GM18870 (cell line): ENCODE results near the gene OLFML3.
"Not testable (repeated sequence)": the region's sequence is repeated elsewhere in the genome, so short reads cannot be mapped to it uniquely, and the experiment has no call there.

Source experiments
- ATAC-seq: cut with Tn5 transposase; IDR thresholded peaks from one replicate; pipeline ENCODE4 v1.9.1; 2021; ENCODE audit warnings: moderate library complexity; ENCODE audit not compliant: unreplicated experiment

OLFML3 gene

DNA sequence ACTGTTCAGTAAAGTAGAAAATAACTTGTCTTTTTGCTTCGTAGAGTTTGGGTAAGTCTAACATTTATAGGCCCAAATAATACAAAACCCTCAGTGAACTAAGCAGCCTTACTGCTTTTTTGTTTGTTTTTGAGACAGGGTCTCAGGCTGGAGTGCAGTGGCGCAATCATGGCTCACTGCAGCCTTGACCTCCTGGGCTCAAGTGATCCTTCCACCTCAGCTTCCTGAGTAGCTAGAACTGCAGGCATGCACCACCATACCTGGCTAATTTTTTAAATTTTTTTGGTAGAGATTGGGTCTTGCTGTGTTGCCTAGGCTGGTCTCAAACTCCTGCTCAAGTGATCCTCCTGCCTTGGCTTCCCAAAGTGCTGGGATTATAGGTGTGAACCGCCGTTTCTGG, 31.1 kb upstream of the OLFML3 start:
- ATAC-seq: not testable (repeated sequence)

- no peak for ATAC-seq
Measured at GRCh38 chr1:113949007-113949406, 30.3 kb upstream of the OLFML3 start.

DNA sequence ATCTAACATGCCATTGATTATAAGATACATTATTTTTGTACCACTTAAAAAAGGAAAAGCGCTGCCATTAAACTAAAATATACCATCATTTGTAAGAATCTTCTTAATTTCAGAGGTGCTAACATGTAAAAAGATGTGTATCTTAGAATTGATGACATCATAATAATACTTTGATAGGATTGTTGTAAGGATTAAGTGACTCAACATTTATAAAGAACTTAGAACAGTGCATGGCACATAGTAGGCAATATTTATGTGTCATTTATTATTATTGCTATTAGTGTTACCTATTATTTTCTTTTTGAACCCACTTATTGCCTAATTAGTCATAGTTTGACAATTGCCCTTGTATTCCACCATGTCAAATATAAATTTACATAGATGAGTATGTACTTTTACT, 28.4 kb upstream of the OLFML3 start:
- ATAC-seq: no peak

DNA sequence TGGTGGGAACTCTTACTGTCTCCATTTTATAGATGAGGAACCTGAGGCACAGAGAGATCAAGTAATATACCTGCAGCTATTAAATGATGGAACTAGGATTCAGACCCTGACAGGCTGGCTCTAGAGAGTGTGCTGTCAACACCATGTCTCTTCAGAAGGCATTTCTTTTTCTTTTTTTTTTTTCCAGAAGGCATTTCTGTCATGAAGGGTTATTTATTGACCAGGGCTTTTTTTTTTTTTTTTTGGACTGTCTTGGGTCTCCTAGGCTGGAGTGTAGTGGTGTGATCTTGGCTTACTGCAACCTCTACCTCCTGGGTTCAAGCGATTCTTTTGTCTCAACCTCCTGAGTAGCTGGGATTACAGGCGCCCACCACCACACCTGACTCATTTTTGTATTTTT, 27.6 kb upstream of the OLFML3 start:
- ATAC-seq: no peak

DNA sequence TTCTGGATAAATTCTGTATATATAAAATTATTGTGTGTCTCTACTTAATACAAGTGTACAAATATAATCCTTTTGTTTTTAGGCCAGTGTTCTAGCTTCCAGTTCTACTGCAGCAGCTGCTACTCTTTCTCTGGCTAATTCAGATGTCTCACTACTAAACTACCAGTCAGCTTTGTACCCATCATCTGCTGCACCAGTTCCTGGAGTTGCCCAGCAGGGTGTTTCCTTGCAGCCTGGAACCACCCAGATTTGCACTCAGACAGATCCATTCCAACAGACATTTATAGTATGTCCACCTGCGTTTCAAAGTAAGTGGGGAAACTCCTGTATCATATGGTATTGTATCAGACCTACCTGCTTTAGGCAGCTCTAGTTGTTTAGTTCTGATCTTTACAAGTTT, 21.3 kb upstream of the OLFML3 start:
- ATAC-seq: no peak

- ATAC-seq: no peak
Measured at GRCh38 chr1:113958691-113959090, 20.6 kb upstream of the OLFML3 start.

- ATAC-seq: no peak
Measured at GRCh38 chr1:113963281-113963906, 15.9 kb upstream of the OLFML3 start.

DNA sequence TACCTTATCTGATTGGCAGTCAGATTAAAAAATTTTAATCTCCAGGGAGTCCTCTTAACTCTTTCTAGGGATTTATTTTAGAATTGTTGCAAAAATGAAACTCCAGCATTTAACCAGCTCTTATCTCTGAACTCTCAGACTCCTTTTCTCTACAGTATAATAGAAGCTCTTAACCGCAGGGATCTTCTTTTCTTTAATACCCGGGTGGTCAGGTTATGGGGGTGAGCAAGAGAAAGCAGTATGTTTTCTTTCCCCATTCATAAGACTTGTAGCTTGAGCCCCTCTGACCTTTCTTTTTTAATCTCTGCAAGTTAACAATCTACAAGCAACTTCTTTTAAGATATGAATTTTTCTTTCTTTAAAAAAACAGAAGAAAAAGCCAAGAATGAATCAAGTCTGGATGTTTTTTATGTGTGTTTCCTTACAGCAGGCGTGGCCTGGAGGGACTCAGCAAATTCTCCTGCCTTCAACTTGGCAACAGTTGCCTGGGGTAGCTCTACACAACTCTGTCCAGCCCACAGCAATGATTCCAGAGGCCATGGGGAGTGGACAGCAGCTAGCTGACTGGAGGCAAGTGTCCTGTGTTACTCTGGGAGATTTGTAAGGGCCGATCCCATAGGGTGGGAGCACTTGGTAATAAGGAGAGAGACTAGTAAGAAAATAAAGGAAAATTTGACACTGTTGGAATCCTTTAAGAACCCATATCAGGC, 13.4 kb upstream of the OLFML3 start:
- no peak for ATAC-seq

DNA sequence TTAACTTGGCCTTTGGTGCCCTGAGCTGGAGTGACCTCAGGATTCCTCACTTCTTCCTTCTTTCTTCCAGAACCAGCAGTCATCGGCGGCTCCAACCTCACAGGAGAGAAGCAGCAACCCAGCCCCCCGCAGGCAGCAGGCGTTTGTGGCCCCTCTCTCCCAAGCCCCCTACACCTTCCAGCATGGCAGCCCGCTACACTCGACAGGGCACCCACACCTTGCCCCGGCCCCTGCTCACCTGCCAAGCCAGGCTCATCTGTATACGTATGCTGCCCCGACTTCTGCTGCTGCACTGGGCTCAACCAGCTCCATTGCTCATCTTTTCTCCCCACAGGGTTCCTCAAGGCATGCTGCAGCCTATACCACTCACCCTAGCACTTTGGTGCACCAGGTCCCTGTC, 6.3 kb upstream of the OLFML3 start:
- no peak for ATAC-seq

DNA sequence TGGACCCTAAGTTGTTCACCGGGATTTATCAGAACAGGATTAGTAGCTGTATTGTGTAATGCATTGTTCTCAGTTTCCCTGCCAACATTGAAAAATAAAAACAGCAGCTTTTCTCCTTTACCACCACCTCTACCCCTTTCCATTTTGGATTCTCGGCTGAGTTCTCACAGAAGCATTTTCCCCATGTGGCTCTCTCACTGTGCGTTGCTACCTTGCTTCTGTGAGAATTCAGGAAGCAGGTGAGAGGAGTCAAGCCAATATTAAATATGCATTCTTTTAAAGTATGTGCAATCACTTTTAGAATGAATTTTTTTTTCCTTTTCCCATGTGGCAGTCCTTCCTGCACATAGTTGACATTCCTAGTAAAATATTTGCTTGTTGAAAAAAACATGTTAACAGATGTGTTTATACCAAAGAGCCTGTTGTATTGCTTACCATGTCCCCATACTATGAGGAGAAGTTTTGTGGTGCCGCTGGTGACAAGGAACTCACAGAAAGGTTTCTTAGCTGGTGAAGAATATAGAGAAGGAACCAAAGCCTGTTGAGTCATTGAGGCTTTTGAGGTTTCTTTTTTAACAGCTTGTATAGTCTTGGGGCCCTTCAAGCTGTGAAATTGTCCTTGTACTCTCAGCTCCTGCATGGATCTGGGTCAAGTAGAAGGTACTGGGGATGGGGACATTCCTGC, 3.9 kb upstream of the OLFML3 start:
- ATAC-seq: no peak

DNA sequence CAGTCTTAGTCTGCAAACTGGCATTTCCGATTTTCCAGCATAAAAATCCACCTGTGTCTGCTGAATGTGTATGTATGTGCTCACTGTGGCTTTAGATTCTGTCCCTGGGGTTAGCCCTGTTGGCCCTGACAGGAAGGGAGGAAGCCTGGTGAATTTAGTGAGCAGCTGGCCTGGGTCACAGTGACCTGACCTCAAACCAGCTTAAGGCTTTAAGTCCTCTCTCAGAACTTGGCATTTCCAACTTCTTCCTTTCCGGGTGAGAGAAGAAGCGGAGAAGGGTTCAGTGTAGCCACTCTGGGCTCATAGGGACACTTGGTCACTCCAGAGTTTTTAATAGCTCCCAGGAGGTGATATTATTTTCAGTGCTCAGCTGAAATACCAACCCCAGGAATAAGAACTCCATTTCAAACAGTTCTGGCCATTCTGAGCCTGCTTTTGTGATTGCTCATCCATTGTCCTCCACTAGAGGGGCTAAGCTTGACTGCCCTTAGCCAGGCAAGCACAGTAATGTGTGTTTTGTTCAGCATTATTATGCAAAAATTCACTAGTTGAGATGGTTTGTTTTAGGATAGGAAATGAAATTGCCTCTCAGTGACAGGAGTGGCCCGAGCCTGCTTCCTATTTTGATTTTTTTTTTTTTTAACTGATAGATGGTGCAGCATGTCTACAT, 2.5 kb upstream of the OLFML3 start:
- ATAC-seq: no peak

GRCh38 chr1:113977906-113978305, 1.4 kb upstream of the OLFML3 start:
- ATAC-seq: no peak

DNA sequence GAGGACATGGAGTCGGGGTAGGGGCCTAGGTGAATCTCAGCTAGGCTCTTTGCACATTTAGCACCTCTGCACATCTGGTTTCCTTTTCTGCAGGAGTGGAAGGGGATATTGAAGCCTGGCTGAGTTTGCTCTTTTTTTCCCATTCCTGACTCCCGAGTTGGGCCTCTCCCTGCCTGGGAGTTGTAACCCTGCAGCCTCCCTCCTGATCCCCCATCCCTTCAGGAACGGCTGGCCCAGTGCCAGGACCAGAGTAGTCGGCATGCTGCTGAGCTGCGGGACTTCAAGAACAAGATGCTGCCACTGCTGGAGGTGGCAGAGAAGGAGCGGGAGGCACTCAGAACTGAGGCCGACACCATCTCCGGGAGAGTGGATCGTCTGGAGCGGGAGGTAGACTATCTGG, 836 bp downstream of the OLFML3 start:
- ATAC-seq: no peak

DNA sequence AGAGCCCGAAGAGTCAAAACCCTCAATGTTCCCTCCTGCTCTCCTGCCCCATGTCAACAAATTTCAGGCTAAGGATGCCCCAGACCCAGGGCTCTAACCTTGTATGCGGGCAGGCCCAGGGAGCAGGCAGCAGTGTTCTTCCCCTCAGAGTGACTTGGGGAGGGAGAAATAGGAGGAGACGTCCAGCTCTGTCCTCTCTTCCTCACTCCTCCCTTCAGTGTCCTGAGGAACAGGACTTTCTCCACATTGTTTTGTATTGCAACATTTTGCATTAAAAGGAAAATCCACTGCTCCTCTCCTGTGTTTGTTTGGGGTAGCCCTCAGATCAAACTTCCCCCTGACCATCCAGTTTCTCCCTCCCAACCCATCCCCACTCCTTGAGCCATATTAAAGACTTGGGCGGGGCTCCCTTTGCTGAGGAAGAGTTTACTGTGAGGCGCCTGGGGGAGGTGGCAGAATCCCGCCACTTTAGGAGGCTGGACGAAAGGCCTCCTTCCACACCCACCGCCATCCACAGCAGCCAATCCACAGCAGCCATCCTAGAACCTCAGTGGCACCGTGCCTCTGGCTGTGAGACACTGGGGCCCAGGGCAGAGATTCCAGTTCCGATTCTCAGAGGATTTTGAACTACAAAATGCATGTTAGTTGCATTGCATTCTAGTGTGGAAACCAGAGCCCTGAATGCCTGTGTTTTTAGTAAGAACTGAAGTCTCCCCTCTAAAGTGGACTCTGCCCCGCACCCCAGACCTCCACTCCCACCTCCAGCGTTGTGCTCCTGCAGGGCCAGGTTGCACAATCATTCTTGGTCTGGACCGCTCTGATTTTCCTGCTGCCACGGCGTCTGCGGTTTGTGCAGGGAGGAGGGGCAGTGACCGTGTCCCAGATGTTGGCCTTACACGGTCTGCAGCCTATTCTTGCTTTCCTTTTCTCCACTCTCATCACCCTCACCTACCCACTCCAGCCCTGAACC, 3.0 kb downstream of the OLFML3 start:
- no peak for ATAC-seq

GRCh38 chr1:113982949-113983348, 3.7 kb downstream of the OLFML3 start:
- no peak for ATAC-seq

GRCh38 chr1:113983391-113983790, 4.1 kb downstream of the OLFML3 start:
- no peak for ATAC-seq

DNA sequence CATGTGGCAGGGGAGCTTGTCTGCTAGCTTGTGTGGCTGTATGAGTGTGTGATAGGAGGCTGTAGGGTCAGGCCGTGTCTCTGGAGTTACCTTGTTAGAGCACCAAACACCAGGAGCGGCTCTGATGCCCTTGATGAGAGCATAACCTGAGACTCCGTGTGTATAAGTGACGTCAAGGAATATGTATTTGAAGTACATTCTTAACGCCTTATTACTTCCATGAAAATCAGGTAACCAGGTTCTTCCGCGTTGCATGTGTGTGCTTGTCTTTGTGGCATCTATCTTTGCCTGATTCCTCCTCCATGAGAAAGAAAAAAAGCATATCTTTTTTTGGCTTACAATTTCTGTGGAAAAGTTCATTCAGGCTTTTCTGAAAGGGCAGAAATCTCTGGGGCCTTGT, 4.6 kb downstream of the OLFML3 start:
- ATAC-seq: no peak

DNA sequence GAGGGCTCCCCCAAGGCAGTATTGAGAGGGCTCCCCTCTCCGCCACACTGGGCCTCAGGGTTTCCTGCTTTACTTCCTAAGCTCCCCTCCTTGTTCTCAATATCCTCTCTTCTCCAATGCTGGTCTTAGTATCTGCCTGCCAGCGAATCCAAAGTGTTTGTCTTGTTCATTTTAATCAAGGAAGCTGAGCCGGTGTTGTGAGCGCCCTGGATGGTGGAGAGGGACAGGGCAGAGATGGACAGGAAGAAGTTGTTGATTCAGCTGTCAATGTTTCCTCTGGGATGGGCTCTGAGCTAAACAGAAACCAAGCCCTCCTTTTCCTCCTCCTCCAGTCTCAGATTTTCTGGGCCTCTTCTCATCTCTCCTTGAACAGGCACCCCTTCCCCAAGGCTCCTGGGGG, 5.4 kb downstream of the OLFML3 start:
- no peak for ATAC-seq

- no peak for ATAC-seq
Measured at GRCh38 chr1:113986802-113987201, 7.5 kb downstream of the OLFML3 start.

- ATAC-seq: no peak
Measured at GRCh38 chr1:113987259-113987658, 8.0 kb downstream of the OLFML3 start.

DNA sequence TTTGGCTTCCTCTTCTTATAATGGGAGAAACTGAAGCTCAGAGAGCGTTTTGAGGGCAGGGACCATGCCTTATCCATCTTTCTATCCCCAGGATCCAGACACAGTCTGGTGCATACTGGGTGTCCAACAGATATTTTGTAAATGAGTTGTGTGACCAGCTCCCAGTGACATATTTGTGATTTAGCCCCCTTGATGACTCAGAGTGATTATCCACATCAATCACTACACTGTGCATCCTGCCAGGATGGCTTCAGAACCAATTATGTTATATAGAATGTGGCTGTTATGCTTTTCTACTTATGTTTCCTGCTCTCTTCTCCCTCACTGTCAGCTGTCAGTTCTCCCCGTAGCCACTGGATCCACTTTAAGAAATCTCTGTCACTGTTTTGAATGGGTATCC, 11.3 kb downstream of the OLFML3 start:
- ATAC-seq: no peak
